Liver (tissue), 4 donors: ENCODE measurements around the gene OR4C6. TPM values are rescaled to one million over a fixed set of nuclear protein-coding genes. Genes with fewer than 3 reads are reported as not detected.

Experiments
- polyA plus RNA-seq, 2 donors: library from polyadenylated mRNA; stranded (reverse) in 1 of 2; unstranded in 1 of 2; fragments of 200-250 nt in 1 of 2; fragments of >200 nt in 1 of 2; fragmentation: Nextera tagmentation in 1 of 2; extraction: Ambion mirVana in 1 of 2; gene quantifications; one replicate each; pipeline versions ENCODE4 v1.2.1 to v1.2.3, GENCODE V29; 2013 to 2015
- total RNA-seq, 2 donors: library from RNA; depleted of rRNA; stranded (reverse); fragments of >200 nt; gene quantifications; one replicate each; pipeline ENCODE4 v1.2.3, GENCODE V29; 2014
- donor health status: healthy.
- donor health status: healthy.
- donor health status: healthy.

Gene OR4C6
- total and polyA plus RNA-seq, 4 donors = not detected

Other genes starting within 250 kb of the OR4C6 start
- gene OR4C15, start 107.7 kb upstream of the OR4C6 start, total RNA-seq = not detected
- gene OR4C15, start 107.7 kb upstream of the OR4C6 start, polyA plus RNA-seq = not detected
- gene OR4C16, start 90.1 kb upstream of the OR4C6 start, total RNA-seq = not detected
- not detected for gene OR4C16, start 90.1 kb upstream of the OR4C6 start, polyA plus RNA-seq
- not detected for gene OR4C11, start 54.6 kb upstream of the OR4C6 start, total RNA-seq
- gene OR4C11, start 54.6 kb upstream of the OR4C6 start, polyA plus RNA-seq = not detected
- not detected for gene OR4P4, start 27.1 kb upstream of the OR4C6 start, total RNA-seq
- not detected for gene OR4P4, start 27.1 kb upstream of the OR4C6 start, polyA plus RNA-seq
- not detected for gene OR4S2, start 13.9 kb upstream of the OR4C6 start, total RNA-seq
- gene OR4S2, start 13.9 kb upstream of the OR4C6 start, polyA plus RNA-seq = not detected
- not detected for gene OR5D13, start 111.2 kb downstream of the OR4C6 start, total RNA-seq
- gene OR5D13, start 111.2 kb downstream of the OR4C6 start, polyA plus RNA-seq = not detected
- not detected for gene OR5D14, start 133.4 kb downstream of the OR4C6 start, total RNA-seq
- gene OR5D14, start 133.4 kb downstream of the OR4C6 start, polyA plus RNA-seq = not detected
- not detected for gene OR5L1, start 149.2 kb downstream of the OR4C6 start, total RNA-seq
- gene OR5L1, start 149.2 kb downstream of the OR4C6 start, polyA plus RNA-seq = not detected
- gene OR5D18, start 157.4 kb downstream of the OR4C6 start, total RNA-seq = not detected
- not detected for gene OR5D18, start 157.4 kb downstream of the OR4C6 start, polyA plus RNA-seq
- gene OR5L2, start 165.0 kb downstream of the OR4C6 start, total RNA-seq = not detected
- gene OR5L2, start 165.0 kb downstream of the OR4C6 start, polyA plus RNA-seq = not detected
- not detected for gene OR5D16, start 176.6 kb downstream of the OR4C6 start, total RNA-seq
- not detected for gene OR5D16, start 176.6 kb downstream of the OR4C6 start, polyA plus RNA-seq
- gene TRIM51, start 221.1 kb downstream of the OR4C6 start, total RNA-seq = not detected
- gene TRIM51, start 221.1 kb downstream of the OR4C6 start, polyA plus RNA-seq = not detected